Activated naive CD8-positive, alpha-beta T cell treated with anti-CD3 and anti-CD28 coated beads, Interleukin-2, amount 50 U/mL, for 24 hours (primary cell): Measurements from ENCODE around the gene CDC42SE2.
A peak's percentile ranks its signal among the peaks of the same experiment; 100 is the strongest.
"Not testable (repeated sequence)": the region's sequence is repeated elsewhere in the genome, so short reads cannot be mapped to it uniquely, and the experiment has no call there.

Source experiments
- ATAC-seq: fragments of 150-1000 bp; cut with Tn5 transposase; one replicate; pipeline ENCODE4 v1.10.0; 2021
- DNase-seq: peaks from one replicate; pipeline ENCODE4 v3.0.0; 2021
- H3K27ac Mint-ChIP-seq: one replicate; pipeline ENCODE4 v1.8.0; 2021; ENCODE audit warnings: mild to moderate bottlenecking, mixed read lengths
- H3K27me3 Mint-ChIP-seq: one replicate; pipeline ENCODE4 v1.8.0; 2021; ENCODE audit warnings: mixed read lengths
- H3K36me3 Mint-ChIP-seq: one replicate; pipeline ENCODE4 v1.8.0; 2021; ENCODE audit warnings: low read depth, mixed read lengths
- H3K4me1 Mint-ChIP-seq: one replicate; pipeline ENCODE4 v1.8.0; 2021; ENCODE audit warnings: mixed read lengths
- H3K4me3 Mint-ChIP-seq: one replicate; pipeline ENCODE4 v1.8.0; 2021; ENCODE audit warnings: mild to moderate bottlenecking, moderate library complexity, mixed read lengths
- H3K9me3 Mint-ChIP-seq: one replicate; pipeline ENCODE4 v1.8.0; 2021; ENCODE audit warnings: mixed read lengths

CDC42SE2 gene

GRCh38 chr5:131330031-131330430 is 66.2 kb downstream of the CDC42SE2 start:
- Mint-ChIP-seq H3K9me3 (peaks cover 3% of the 10 kb centered on the region), H3K4me3 (no peak overlapping the region), H3K27me3 (no peaks in the 10 kb centered on the region), H3K36me3 (peaks cover 41% of the 10 kb centered on the region), H3K4me1 (peaks cover 73% of the 10 kb centered on the region), H3K27ac (peak overlapping the region; percentile 11)
- ATAC-seq (no peak), DNase-seq (no peak)

- Mint-ChIP-seq H3K36me3 (peaks cover 58% of the 10 kb centered on the region), H3K4me1 (peaks cover 76% of the 10 kb centered on the region), H3K27ac (peak overlapping the region; percentile 51), H3K9me3 (peaks cover 20% of the 10 kb centered on the region)
- ATAC-seq, DNase-seq, H3K27me3 Mint-ChIP-seq, H3K4me3 Mint-ChIP-seq: not testable (repeated sequence)
Observed at GRCh38 chr5:131335756-131336155, 71.9 kb downstream of the CDC42SE2 start.

GRCh38 chr5:131336801-131337200 is 72.9 kb downstream of the CDC42SE2 start:
- not testable (repeated sequence) for H3K27me3 Mint-ChIP-seq, DNase-seq, ATAC-seq
- Mint-ChIP-seq H3K27ac (peak overlapping the region; percentile 85), H3K4me1 (peaks cover 84% of the 10 kb centered on the region), H3K9me3 (peaks cover 20% of the 10 kb centered on the region), H3K36me3 (peaks cover 68% of the 10 kb centered on the region), H3K4me3 (peak overlapping the region; percentile 68)

- Mint-ChIP-seq H3K4me3 (peak overlapping the region; percentile 68), H3K9me3 (peaks cover 20% of the 10 kb centered on the region), H3K4me1 (peaks cover 84% of the 10 kb centered on the region), H3K27ac (peak overlapping the region; percentile 85), H3K36me3 (peaks cover 67% of the 10 kb centered on the region)
- not testable (repeated sequence) for H3K27me3 Mint-ChIP-seq, DNase-seq, ATAC-seq
Observed at GRCh38 chr5:131337240-131338050, 73.6 kb downstream of the CDC42SE2 start.

- no peaks in the 10 kb centered on the region for H3K27me3 Mint-ChIP-seq
- H3K4me1 Mint-ChIP-seq: peaks cover 86% of the 10 kb centered on the region
- peaks cover 23% of the 10 kb centered on the region for H3K9me3 Mint-ChIP-seq
- H3K4me3 Mint-ChIP-seq: no peak overlapping the region
- H3K36me3 Mint-ChIP-seq: peaks cover 68% of the 10 kb centered on the region
- ATAC-seq: no peak
- H3K27ac Mint-ChIP-seq: peak overlapping the region; percentile 69
- no peak for DNase-seq
Observed at GRCh38 chr5:131338051-131338453, 74.2 kb downstream of the CDC42SE2 start.

GRCh38 chr5:131344288-131344687 is 80.4 kb downstream of the CDC42SE2 start:
- not testable (repeated sequence) for H3K4me3 Mint-ChIP-seq
- H3K4me1 Mint-ChIP-seq: peaks cover 82% of the 10 kb centered on the region

GRCh38 chr5:131346204-131346603 is 82.4 kb downstream of the CDC42SE2 start:
- not testable (repeated sequence) for H3K27me3 Mint-ChIP-seq, DNase-seq, ATAC-seq, H3K4me3 Mint-ChIP-seq
- peaks cover 71% of the 10 kb centered on the region for H3K36me3 Mint-ChIP-seq
- peaks cover 65% of the 10 kb centered on the region for H3K4me1 Mint-ChIP-seq
- peak overlapping the region; percentile 27 for H3K27ac Mint-ChIP-seq
- H3K9me3 Mint-ChIP-seq: peaks cover 21% of the 10 kb centered on the region

More at GRCh38 chr5:131344288-131344687, 80.4 kb downstream of the CDC42SE2 start:
- not testable (repeated sequence) for H3K27me3 Mint-ChIP-seq, DNase-seq, ATAC-seq, H3K27ac Mint-ChIP-seq
- H3K36me3 Mint-ChIP-seq: peaks cover 81% of the 10 kb centered on the region
- peaks cover 21% of the 10 kb centered on the region for H3K9me3 Mint-ChIP-seq

GRCh38 chr5:131353991-131354390 is 90.1 kb downstream of the CDC42SE2 start:
- Mint-ChIP-seq H3K27ac (no peak overlapping the region), H3K4me1 (peaks cover 47% of the 10 kb centered on the region), H3K27me3 (no peaks in the 10 kb centered on the region), H3K36me3 (peaks cover 6% of the 10 kb centered on the region), H3K9me3 (no peaks in the 10 kb centered on the region), H3K4me3 (no peak overlapping the region)
- no peak for DNase-seq
- no peak for ATAC-seq

- Mint-ChIP-seq H3K9me3 (no peaks in the 10 kb centered on the region), H3K36me3 (peaks cover 22% of the 10 kb centered on the region), H3K4me1 (peaks cover 55% of the 10 kb centered on the region), H3K4me3 (no peak overlapping the region), H3K27me3 (no peaks in the 10 kb centered on the region), H3K27ac (peak overlapping the region; percentile 80)
- ATAC-seq (no peak), DNase-seq (no peak)
Observed at GRCh38 chr5:131355971-131356528, 92.2 kb downstream of the CDC42SE2 start.

GRCh38 chr5:131356619-131357018 is 92.8 kb downstream of the CDC42SE2 start:
- Mint-ChIP-seq H3K27me3 (no peaks in the 10 kb centered on the region), H3K4me3 (no peak overlapping the region), H3K9me3 (no peaks in the 10 kb centered on the region), H3K4me1 (peaks cover 61% of the 10 kb centered on the region), H3K36me3 (peaks cover 26% of the 10 kb centered on the region), H3K27ac (peak overlapping the region; percentile 93)
- no peak for ATAC-seq
- no peak for DNase-seq

- Mint-ChIP-seq H3K9me3 (no peaks in the 10 kb centered on the region), H3K36me3 (peaks cover 30% of the 10 kb centered on the region), H3K27me3 (no peaks in the 10 kb centered on the region), H3K4me3 (peak overlapping the region; percentile 48), H3K27ac (peak overlapping the region; percentile 93), H3K4me1 (peaks cover 65% of the 10 kb centered on the region)
- ATAC-seq (peak; percentile 96), DNase-seq (no peak)
Observed at GRCh38 chr5:131357739-131358561, 94.1 kb downstream of the CDC42SE2 start.

- ATAC-seq: no peak
- H3K4me1 Mint-ChIP-seq: peaks cover 71% of the 10 kb centered on the region
Observed at GRCh38 chr5:131361677-131362315, 97.9 kb downstream of the CDC42SE2 start.

GRCh38 chr5:131363811-131364506 is 100.1 kb downstream of the CDC42SE2 start:
- H3K36me3 Mint-ChIP-seq: peaks cover 61% of the 10 kb centered on the region
- ATAC-seq (peak; percentile 15), DNase-seq (no peak)
- peaks cover 70% of the 10 kb centered on the region for H3K4me1 Mint-ChIP-seq
- peak overlapping the region; percentile 77 for H3K27ac Mint-ChIP-seq
- H3K27me3 Mint-ChIP-seq: no peaks in the 10 kb centered on the region
- H3K9me3 Mint-ChIP-seq: no peaks in the 10 kb centered on the region
- H3K4me3 Mint-ChIP-seq: no peak overlapping the region

More at GRCh38 chr5:131361677-131362315, 97.9 kb downstream of the CDC42SE2 start:
- H3K27ac Mint-ChIP-seq: peak overlapping the region; percentile 62
- peaks cover 48% of the 10 kb centered on the region for H3K36me3 Mint-ChIP-seq
- no peak for DNase-seq
- no peaks in the 10 kb centered on the region for H3K9me3 Mint-ChIP-seq
- H3K27me3 Mint-ChIP-seq: no peaks in the 10 kb centered on the region
- no peak overlapping the region for H3K4me3 Mint-ChIP-seq
